Activated naive CD4-positive, alpha-beta T cell treated with anti-CD3 and anti-CD28 coated beads, Interleukin-2, amount 10 ng/mL, durations not matched to agents 7 days and 5 days (primary cell): ENCODE results near the gene ANK2.

Experiments
- CTCF ChIA-PET: fragments of 350-600 bp; sonication (Branson Sonifier 250); formaldehyde crosslinking; loops from one replicate; lab custom pipeline; 2021; ENCODE audit warnings: antibody characterized with exemption; lab: Charles Lee
- DNase-seq: peaks from one replicate; pipeline ENCODE4 v3.0.0-alpha.2; 2020
- H3K27ac Mint-ChIP-seq: one replicate; pipeline ENCODE4 v1.8.0; 2021; ENCODE audit warnings: mild to moderate bottlenecking, moderate library complexity, mixed read lengths
- H3K27me3 Mint-ChIP-seq: one replicate; pipeline ENCODE4 v1.8.0; 2021; ENCODE audit warnings: mild to moderate bottlenecking, mixed read lengths
- H3K36me3 Mint-ChIP-seq: one replicate; pipeline ENCODE4 v1.8.0; 2021; ENCODE audit warnings: mixed read lengths
- H3K4me1 Mint-ChIP-seq: one replicate; pipeline ENCODE4 v1.8.0; 2021; ENCODE audit warnings: mixed read lengths
- H3K4me3 Mint-ChIP-seq: one replicate; pipeline ENCODE4 v1.8.0; 2021; ENCODE audit warnings: mild to moderate bottlenecking, moderate library complexity, mixed read lengths
- H3K9me3 Mint-ChIP-seq: one replicate; pipeline ENCODE4 v1.8.0; 2021; ENCODE audit warnings: mixed read lengths

Gene ANK2

GRCh38 chr4:113049421-113050370 lies at the start of gene ANK2:
Gene ANK2, plus strand, starts transcription at chr4:113049653. Its CDS starts 76 bp downstream, at chr4:113049729.
- H3K9me3 Mint-ChIP-seq, result no peaks in the 10 kb centered on the region
- peaks cover 4% of the 10 kb centered on the region for H3K27me3 Mint-ChIP-seq
- DNase-seq, result no peak
- CTCF ChIA-PET, result no interaction called here
- no peak within 1 kb of the TSS for H3K27ac Mint-ChIP-seq
- H3K4me3 Mint-ChIP-seq, result no peak within 1 kb of the TSS
- H3K36me3 Mint-ChIP-seq, result no peaks in the 10 kb centered on the region
- no peaks in the 10 kb centered on the region for H3K4me1 Mint-ChIP-seq

GRCh38 chr4:113003841-113004240 lies 45.6 kb upstream of the ANK2 start:
- Mint-ChIP-seq H3K4me3 (no peak overlapping the region), H3K36me3 (no peaks in the 10 kb centered on the region), H3K27ac (no peak overlapping the region), H3K9me3 (no peaks in the 10 kb centered on the region), H3K4me1 (no peaks in the 10 kb centered on the region), H3K27me3 (no peaks in the 10 kb centered on the region)
- CTCF ChIA-PET, result no interaction called here
- DNase-seq, result no peak

GRCh38 chr4:113004655-113005054 lies 44.8 kb upstream of the ANK2 start:
- no peaks in the 10 kb centered on the region for H3K27me3 Mint-ChIP-seq
- H3K9me3 Mint-ChIP-seq, result no peaks in the 10 kb centered on the region
- H3K36me3 Mint-ChIP-seq, result no peaks in the 10 kb centered on the region
- CTCF ChIA-PET, result no interaction called here
- H3K27ac Mint-ChIP-seq, result no peak overlapping the region
- H3K4me3 Mint-ChIP-seq, result no peak overlapping the region
- no peaks in the 10 kb centered on the region for H3K4me1 Mint-ChIP-seq
- DNase-seq, result no peak

GRCh38 chr4:113006632-113007031 lies 42.8 kb upstream of the ANK2 start:
- H3K4me1 Mint-ChIP-seq, result no peaks in the 10 kb centered on the region
- no peak for DNase-seq
- H3K9me3 Mint-ChIP-seq, result no peaks in the 10 kb centered on the region
- H3K4me3 Mint-ChIP-seq, result no peak overlapping the region
- CTCF ChIA-PET, result no interaction called here
- no peaks in the 10 kb centered on the region for H3K27me3 Mint-ChIP-seq
- no peaks in the 10 kb centered on the region for H3K36me3 Mint-ChIP-seq
- no peak overlapping the region for H3K27ac Mint-ChIP-seq

GRCh38 chr4:113007151-113007550 lies 42.3 kb upstream of the ANK2 start:
- CTCF ChIA-PET, result no interaction called here
- Mint-ChIP-seq H3K4me1 (no peaks in the 10 kb centered on the region), H3K27me3 (no peaks in the 10 kb centered on the region)

GRCh38 chr4:113008135-113008534 lies 41.3 kb upstream of the ANK2 start:
- Mint-ChIP-seq H3K36me3 (no peaks in the 10 kb centered on the region), H3K4me1 (no peaks in the 10 kb centered on the region), H3K4me3 (no peak overlapping the region), H3K9me3 (no peaks in the 10 kb centered on the region), H3K27me3 (no peaks in the 10 kb centered on the region), H3K27ac (no peak overlapping the region)
- no peak for DNase-seq
- CTCF ChIA-PET, result no interaction called here

More at GRCh38 chr4:113007151-113007550, 42.3 kb upstream of the ANK2 start:
- H3K36me3 Mint-ChIP-seq, result no peaks in the 10 kb centered on the region
- no peaks in the 10 kb centered on the region for H3K9me3 Mint-ChIP-seq
- no peak for DNase-seq
- no peak overlapping the region for H3K4me3 Mint-ChIP-seq
- H3K27ac Mint-ChIP-seq, result no peak overlapping the region

- CTCF ChIA-PET, result no interaction called here
- no peaks in the 10 kb centered on the region for H3K4me1 Mint-ChIP-seq
- H3K36me3 Mint-ChIP-seq, result no peaks in the 10 kb centered on the region
- no peak overlapping the region for H3K4me3 Mint-ChIP-seq
- no peak overlapping the region for H3K27ac Mint-ChIP-seq
- H3K9me3 Mint-ChIP-seq, result no peaks in the 10 kb centered on the region
- no peaks in the 10 kb centered on the region for H3K27me3 Mint-ChIP-seq
- no peak for DNase-seq
These were observed 40.7 kb upstream of the ANK2 start for GRCh38 chr4:113008716-113009115.

GRCh38 chr4:113009461-113009860 lies 40.0 kb upstream of the ANK2 start:
- Mint-ChIP-seq H3K36me3 (no peaks in the 10 kb centered on the region), H3K4me1 (no peaks in the 10 kb centered on the region), H3K9me3 (no peaks in the 10 kb centered on the region), H3K27me3 (no peaks in the 10 kb centered on the region), H3K27ac (no peak overlapping the region), H3K4me3 (no peak overlapping the region)
- CTCF ChIA-PET, result no interaction called here
- no peak for DNase-seq

GRCh38 chr4:113012122-113012725 lies 37.2 kb upstream of the ANK2 start:
- DNase-seq, result no peak
- Mint-ChIP-seq H3K9me3 (no peaks in the 10 kb centered on the region), H3K27ac (no peak overlapping the region), H3K36me3 (no peaks in the 10 kb centered on the region), H3K4me1 (no peaks in the 10 kb centered on the region), H3K4me3 (no peak overlapping the region), H3K27me3 (no peaks in the 10 kb centered on the region)
- CTCF ChIA-PET, result no interaction called here

- no peaks in the 10 kb centered on the region for H3K9me3 Mint-ChIP-seq
- no peak overlapping the region for H3K4me3 Mint-ChIP-seq
- H3K4me1 Mint-ChIP-seq, result no peaks in the 10 kb centered on the region
- no peaks in the 10 kb centered on the region for H3K27me3 Mint-ChIP-seq
- H3K27ac Mint-ChIP-seq, result no peak overlapping the region
- CTCF ChIA-PET, result no interaction called here
- no peak for DNase-seq
- H3K36me3 Mint-ChIP-seq, result no peaks in the 10 kb centered on the region
These were observed 36.7 kb upstream of the ANK2 start for GRCh38 chr4:113012786-113013185.

GRCh38 chr4:113013751-113014150 lies 35.7 kb upstream of the ANK2 start:
- no peak overlapping the region for H3K4me3 Mint-ChIP-seq
- no peak overlapping the region for H3K27ac Mint-ChIP-seq
- CTCF ChIA-PET, result no interaction called here
- no peaks in the 10 kb centered on the region for H3K36me3 Mint-ChIP-seq
- H3K4me1 Mint-ChIP-seq, result no peaks in the 10 kb centered on the region
- H3K27me3 Mint-ChIP-seq, result no peaks in the 10 kb centered on the region
- DNase-seq, result no peak
- no peaks in the 10 kb centered on the region for H3K9me3 Mint-ChIP-seq

- no peak overlapping the region for H3K27ac Mint-ChIP-seq
- no peaks in the 10 kb centered on the region for H3K4me1 Mint-ChIP-seq
- CTCF ChIA-PET, result interaction anchor here (0.5 kb wide), 1 partner anchor 15 kb away, joined by 4 read pairs; no protein-coding TSS in a partner anchor
- H3K9me3 Mint-ChIP-seq, result no peaks in the 10 kb centered on the region
- DNase-seq, result no peak
- H3K27me3 Mint-ChIP-seq, result no peaks in the 10 kb centered on the region
- H3K36me3 Mint-ChIP-seq, result no peaks in the 10 kb centered on the region
- no peak overlapping the region for H3K4me3 Mint-ChIP-seq
These were observed 33.1 kb upstream of the ANK2 start for GRCh38 chr4:113016377-113016776.

- no peaks in the 10 kb centered on the region for H3K36me3 Mint-ChIP-seq
- no peak overlapping the region for H3K4me3 Mint-ChIP-seq
- CTCF ChIA-PET, result no interaction called here
These were observed 28.5 kb upstream of the ANK2 start for GRCh38 chr4:113020966-113021365.

GRCh38 chr4:113024388-113024787 lies 25.1 kb upstream of the ANK2 start:
- no peaks in the 10 kb centered on the region for H3K36me3 Mint-ChIP-seq
- DNase-seq, result no peak
- H3K27ac Mint-ChIP-seq, result no peak overlapping the region
- H3K27me3 Mint-ChIP-seq, result peaks cover 3% of the 10 kb centered on the region
- no peaks in the 10 kb centered on the region for H3K9me3 Mint-ChIP-seq
- H3K4me1 Mint-ChIP-seq, result no peaks in the 10 kb centered on the region
- no peak overlapping the region for H3K4me3 Mint-ChIP-seq
- CTCF ChIA-PET, result no interaction called here

More at GRCh38 chr4:113020966-113021365, 28.5 kb upstream of the ANK2 start:
- DNase-seq, result no peak
- no peaks in the 10 kb centered on the region for H3K4me1 Mint-ChIP-seq
- peaks cover 3% of the 10 kb centered on the region for H3K27me3 Mint-ChIP-seq
- no peaks in the 10 kb centered on the region for H3K9me3 Mint-ChIP-seq
- no peak overlapping the region for H3K27ac Mint-ChIP-seq

GRCh38 chr4:113025416-113025815 lies 24.0 kb upstream of the ANK2 start:
- Mint-ChIP-seq H3K4me3 (no peak overlapping the region), H3K27ac (no peak overlapping the region), H3K27me3 (peaks cover 3% of the 10 kb centered on the region), H3K4me1 (no peaks in the 10 kb centered on the region), H3K9me3 (no peaks in the 10 kb centered on the region), H3K36me3 (no peaks in the 10 kb centered on the region)
- CTCF ChIA-PET, result no interaction called here
- no peak for DNase-seq
